ENCODE results near the gene CENPT.

DNA sequence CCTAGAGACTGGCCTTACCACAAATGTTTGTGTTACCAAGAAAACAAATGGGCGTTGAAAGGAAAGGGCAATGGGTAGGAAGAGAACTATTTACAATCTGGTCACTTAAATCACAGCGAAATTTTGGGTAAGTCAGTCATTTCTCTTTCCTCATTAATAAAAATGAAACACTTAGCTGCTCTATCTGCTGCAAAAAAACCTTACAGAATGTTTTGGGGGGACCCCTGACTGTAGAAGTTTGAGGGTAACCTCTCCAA, 1.5 kb downstream of the CENPT start:
- TF ChIP-seq, protein P1, sequence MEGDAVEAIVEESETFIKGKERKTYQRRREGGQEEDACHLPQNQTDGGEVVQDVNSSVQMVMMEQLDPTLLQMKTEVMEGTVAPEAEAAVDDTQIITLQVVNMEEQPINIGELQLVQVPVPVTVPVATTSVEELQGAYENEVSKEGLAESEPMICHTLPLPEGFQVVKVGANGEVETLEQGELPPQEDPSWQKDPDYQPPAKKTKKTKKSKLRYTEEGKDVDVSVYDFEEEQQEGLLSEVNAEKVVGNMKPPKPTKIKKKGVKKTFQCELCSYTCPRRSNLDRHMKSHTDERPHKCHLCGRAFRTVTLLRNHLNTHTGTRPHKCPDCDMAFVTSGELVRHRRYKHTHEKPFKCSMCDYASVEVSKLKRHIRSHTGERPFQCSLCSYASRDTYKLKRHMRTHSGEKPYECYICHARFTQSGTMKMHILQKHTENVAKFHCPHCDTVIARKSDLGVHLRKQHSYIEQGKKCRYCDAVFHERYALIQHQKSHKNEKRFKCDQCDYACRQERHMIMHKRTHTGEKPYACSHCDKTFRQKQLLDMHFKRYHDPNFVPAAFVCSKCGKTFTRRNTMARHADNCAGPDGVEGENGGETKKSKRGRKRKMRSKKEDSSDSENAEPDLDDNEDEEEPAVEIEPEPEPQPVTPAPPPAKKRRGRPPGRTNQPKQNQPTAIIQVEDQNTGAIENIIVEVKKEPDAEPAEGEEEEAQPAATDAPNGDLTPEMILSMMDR (conservative IDR thresholded peaks at IDR 0.05; ENCODE audit: low read length) = no peak
- TF ChIP-seq EZH2phosphoT487 (IDR thresholded peaks at IDR 0.05; ENCODE audit: borderline replicate concordance, low read depth, low read length) = no peak
